Colonic mucosa (tissue), 4 donors: ENCODE measurements around the gene GABRP. TPM values are rescaled to one million over a fixed set of nuclear protein-coding genes. Genes with fewer than 3 reads are reported as not detected.
A peak's percentile ranks its signal among the peaks of the same experiment; 100 is the strongest.

Experiments
- DNase-seq: peaks from one replicate; pipeline ENCODE4 v3.0.0-alpha.2; 2020
- H3K27ac ChIP-seq: fragments of 200-600 bp; one replicate; pipeline ENCODE4 v1.8.0; 2021
- H3K27me3 ChIP-seq: fragments of 200-600 bp; one replicate; pipeline ENCODE4 v1.8.0; 2021
- H3K36me3 ChIP-seq: fragments of 200-600 bp; one replicate; pipeline ENCODE4 v1.8.0; 2021
- H3K4me1 ChIP-seq: fragments of 200-600 bp; one replicate; pipeline ENCODE4 v1.8.0; 2021; ENCODE audit warnings: mild to moderate bottlenecking
- H3K4me3 ChIP-seq: fragments of 200-600 bp; one replicate; pipeline ENCODE4 v1.8.0; 2021
- H3K9ac ChIP-seq, 2 donors: one replicate each; pipeline ENCODE4 v1.7.0; 2013; ENCODE audit warnings: control low read depth in 2 of 2, low read depth in 2 of 2, low read length in 2 of 2
- H3K9me3 ChIP-seq: fragments of 200-600 bp; one replicate; pipeline ENCODE4 v1.8.0; 2021
- CTCF ChIP-seq: fragments of 200-600 bp; IDR thresholded peaks from one replicate; pipeline ENCODE4 v1.8.0; 2022; ENCODE audit warnings: antibody characterized with exemption, mild to moderate bottlenecking
- intact Hi-C: fragments of 100-400 bp; cut with DNase I; formaldehyde crosslinking; loops from one replicate; pipeline ENCODE4 v1.14.1; 2022
- total RNA-seq, 2 donors: library from RNA; stranded (reverse); fragmentation: NEBNext Ultra II Directional in 1 of 2; extraction: Animal tissue kit (Norgen Biotek cat#: 25700) in 1 of 2; gene quantifications; one replicate each; pipeline ENCODE4 v1.2.1, GENCODE V29; 2021
- donor health status: healthy.
- donor health status: DM: no; HTN: no; CAD: no.
- donor health status: DM: no; HTN: no; CAD: no.

The GABRP gene
- total RNA-seq, 2 donors from 2014 or later = not detected

- Histone ChIP-seq H3K9me3 (no peaks in the 10 kb centered on the region), H3K27me3 (no peaks in the 10 kb centered on the region), H3K36me3 (no peaks in the 10 kb centered on the region), H3K27ac (no peak overlapping the region), H3K4me1 (no peaks in the 10 kb centered on the region), H3K4me3 (no peak overlapping the region), H3K9ac (no peak overlapping the region)
- peak; percentile 44 for DNase-seq
- no peak for TF ChIP-seq CTCF
- intact Hi-C loops = no loop called here
Measured at GRCh38 chr5:170782438-170782837, 1.1 kb upstream of the GABRP start.

- H3K27me3 ChIP-seq = no peaks in the 10 kb centered on the region
- no peak for TF ChIP-seq CTCF
- H3K4me3 ChIP-seq = no peak overlapping the region
- DNase-seq = no peak
- H3K36me3 ChIP-seq = no peaks in the 10 kb centered on the region
- no peaks in the 10 kb centered on the region for H3K4me1 ChIP-seq
- no peaks in the 10 kb centered on the region for H3K9me3 ChIP-seq
- no peak overlapping the region for H3K9ac ChIP-seq
- H3K27ac ChIP-seq = no peak overlapping the region
- intact Hi-C loops = no loop called here
Measured at GRCh38 chr5:170785416-170785815, 1.9 kb downstream of the GABRP start.

GRCh38 chr5:170787216-170787615 lies 3.7 kb downstream of the GABRP start:
- DNase-seq = no peak
- Histone ChIP-seq H3K4me3 (no peak overlapping the region), H3K9me3 (no peaks in the 10 kb centered on the region), H3K27ac (no peak overlapping the region), H3K4me1 (no peaks in the 10 kb centered on the region), H3K36me3 (no peaks in the 10 kb centered on the region), H3K27me3 (no peaks in the 10 kb centered on the region), H3K9ac (no peak overlapping the region)
- intact Hi-C loops = no loop called here
- TF ChIP-seq CTCF = no peak

GRCh38 chr5:170788626-170789304 lies 5.2 kb downstream of the GABRP start:
- Histone ChIP-seq H3K27ac (no peak overlapping the region), H3K4me3 (no peak overlapping the region), H3K9ac (no peak overlapping the region), H3K4me1 (no peaks in the 10 kb centered on the region), H3K27me3 (no peaks in the 10 kb centered on the region), H3K9me3 (no peaks in the 10 kb centered on the region), H3K36me3 (no peaks in the 10 kb centered on the region)
- intact Hi-C loops = no loop called here
- DNase-seq = no peak
- no peak for TF ChIP-seq CTCF

- intact Hi-C loops = loop anchor here (2.0 to 5.0 kb wide), 2 partner anchors 47 to 154 kb away; no protein-coding TSS in a partner anchor
- H3K4me3 ChIP-seq = no peak overlapping the region
- peak; percentile 24 for TF ChIP-seq CTCF
Measured at GRCh38 chr5:170791325-170791954, 7.9 kb downstream of the GABRP start.

More at GRCh38 chr5:170791325-170791954, 7.9 kb downstream of the GABRP start:
- Histone ChIP-seq H3K9me3 (no peaks in the 10 kb centered on the region), H3K27me3 (no peaks in the 10 kb centered on the region), H3K36me3 (no peaks in the 10 kb centered on the region), H3K4me1 (no peaks in the 10 kb centered on the region), H3K9ac (no peak overlapping the region), H3K27ac (no peak overlapping the region)
- DNase-seq = peak; percentile 70
